Gastrocnemius medialis (tissue), 4 donors: ENCODE results near the gene RGL3.

ENCODE experiments used
- POLR2A ChIP-seq, 2 donors: fragments of 450-650 bp; IDR thresholded peaks; one replicate each; pipeline ENCODE4 v1.6.1; 2017; ENCODE audit warnings: antibody characterized with exemption in 2 of 2, mild to moderate bottlenecking in 2 of 2, moderate library complexity in 2 of 2
- TF ChIP-seq, protein P1 (sequence below), 5 experiments: fragments of 450-650 bp in 3 of 5; fragments of 200-600 bp in 2 of 5; sonication (generic) in 2 of 5; IDR thresholded peaks in 4 of 5; conservative IDR thresholded peaks in 1 of 5; 1 replicate in 4 of 5; 2 replicates in 1 of 5; pipeline ENCODE4 v1.5.1; 2016 to 2019; ENCODE audit warnings: antibody characterized with exemption in 5 of 5, mild to moderate bottlenecking in 3 of 5, moderate library complexity in 3 of 5

DNA sequence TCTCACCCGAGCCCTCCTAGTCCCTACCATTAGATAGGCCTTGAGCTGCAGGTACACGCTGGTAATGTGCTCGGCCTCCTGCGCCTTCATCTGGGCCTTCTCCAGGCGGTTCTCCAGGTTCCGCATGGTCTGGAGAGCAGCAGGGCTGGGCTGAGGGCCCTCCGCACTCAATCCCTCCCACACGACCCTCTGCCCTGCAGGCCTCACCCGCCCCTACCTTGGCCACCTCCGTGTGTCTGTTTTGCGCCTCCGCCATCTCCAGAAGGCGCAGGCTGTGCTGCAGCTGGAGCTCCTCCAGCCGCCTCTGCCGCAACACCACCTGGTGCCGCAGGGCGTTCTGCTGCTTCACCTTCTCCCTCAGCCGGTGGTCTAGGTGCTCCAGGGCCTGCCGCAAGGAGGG lies 7.5 kb upstream of the RGL3 start:
- TF ChIP-seq, protein P1, sequence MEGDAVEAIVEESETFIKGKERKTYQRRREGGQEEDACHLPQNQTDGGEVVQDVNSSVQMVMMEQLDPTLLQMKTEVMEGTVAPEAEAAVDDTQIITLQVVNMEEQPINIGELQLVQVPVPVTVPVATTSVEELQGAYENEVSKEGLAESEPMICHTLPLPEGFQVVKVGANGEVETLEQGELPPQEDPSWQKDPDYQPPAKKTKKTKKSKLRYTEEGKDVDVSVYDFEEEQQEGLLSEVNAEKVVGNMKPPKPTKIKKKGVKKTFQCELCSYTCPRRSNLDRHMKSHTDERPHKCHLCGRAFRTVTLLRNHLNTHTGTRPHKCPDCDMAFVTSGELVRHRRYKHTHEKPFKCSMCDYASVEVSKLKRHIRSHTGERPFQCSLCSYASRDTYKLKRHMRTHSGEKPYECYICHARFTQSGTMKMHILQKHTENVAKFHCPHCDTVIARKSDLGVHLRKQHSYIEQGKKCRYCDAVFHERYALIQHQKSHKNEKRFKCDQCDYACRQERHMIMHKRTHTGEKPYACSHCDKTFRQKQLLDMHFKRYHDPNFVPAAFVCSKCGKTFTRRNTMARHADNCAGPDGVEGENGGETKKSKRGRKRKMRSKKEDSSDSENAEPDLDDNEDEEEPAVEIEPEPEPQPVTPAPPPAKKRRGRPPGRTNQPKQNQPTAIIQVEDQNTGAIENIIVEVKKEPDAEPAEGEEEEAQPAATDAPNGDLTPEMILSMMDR (IDR thresholded peaks at IDR 0.05 in 4 of 5, conservative IDR thresholded peaks at IDR 0.05 in 1 of 5): no peak
- TF ChIP-seq POLR2A (IDR thresholded peaks at IDR 0.05): no peak
